Thoracic aorta (tissue), 2 donors: ENCODE results near the gene FUT7. TPM values are rescaled to one million over a fixed set of nuclear protein-coding genes. Genes with fewer than 3 reads are reported as not detected.
"Not testable (repeated sequence)": the region's sequence is repeated elsewhere in the genome, so short reads cannot be mapped to it uniquely, and the experiment has no call there.

Experiments
- ATAC-seq: fragments of 150-250 bp; one replicate; pipeline ENCODE4 v1.8.0; 2017; ENCODE audit warnings: low read depth; ENCODE audit not compliant: insufficient number of reproducible peaks, low FRiP score
- DNase-seq: peaks from one replicate; pipeline ENCODE4 v3.0.0-alpha.2; 2020; ENCODE audit warnings: low spot score
- H3K27ac ChIP-seq, 2 donors: fragments of 200-600 bp; sonication (generic); 1 replicate in 1 of 2; 2 replicates in 1 of 2; pipeline ENCODE4 v1.5.1; 2016; ENCODE audit warnings: mild to moderate bottlenecking in 2 of 2, moderate library complexity in 2 of 2
- H3K27me3 ChIP-seq: fragments of 200-600 bp; sonication (generic); replicated peaks from 2 replicates; pipeline ENCODE4 v1.6.0; 2016; ENCODE audit warnings: mild to moderate bottlenecking; ENCODE audit not compliant: insufficient read depth
- H3K36me3 ChIP-seq: fragments of 200-600 bp; sonication (generic); one replicate; pipeline ENCODE4 v1.5.1; 2016
- H3K4me1 ChIP-seq, 2 donors: fragments of 200-600 bp; sonication (generic); 1 replicate in 1 of 2; 2 replicates in 1 of 2; pipeline versions ENCODE4 v1.5.1 to v1.6.0; 2016; ENCODE audit warnings: low read depth in 2 of 2, mild to moderate bottlenecking in 1 of 2; ENCODE audit not compliant: control insufficient read depth in 1 of 2
- H3K4me3 ChIP-seq: fragments of 200-600 bp; sonication (generic); 2 replicates; pipeline ENCODE4 v1.5.1; 2016; ENCODE audit warnings: mild to moderate bottlenecking
- H3K9me3 ChIP-seq: fragments of 200-600 bp; sonication (generic); 2 replicates; pipeline ENCODE4 v1.5.1; 2016
- total RNA-seq, 2 donors: library from RNA; depleted of rRNA; stranded (reverse); fragments of >200 nt; gene quantifications; one replicate each; pipeline versions ENCODE4 v1.1.0 to v1.2.3, GENCODE V29; 2016
- TF ChIP-seq, protein P1 (sequence below): fragments of 200-600 bp; sonication (generic); IDR thresholded peaks from one replicate; pipeline ENCODE4 v1.5.1; 2019; ENCODE audit warnings: antibody characterized with exemption

Gene FUT7
- total RNA-seq, 2 donors from 2014 or later, result not detected

DNA sequence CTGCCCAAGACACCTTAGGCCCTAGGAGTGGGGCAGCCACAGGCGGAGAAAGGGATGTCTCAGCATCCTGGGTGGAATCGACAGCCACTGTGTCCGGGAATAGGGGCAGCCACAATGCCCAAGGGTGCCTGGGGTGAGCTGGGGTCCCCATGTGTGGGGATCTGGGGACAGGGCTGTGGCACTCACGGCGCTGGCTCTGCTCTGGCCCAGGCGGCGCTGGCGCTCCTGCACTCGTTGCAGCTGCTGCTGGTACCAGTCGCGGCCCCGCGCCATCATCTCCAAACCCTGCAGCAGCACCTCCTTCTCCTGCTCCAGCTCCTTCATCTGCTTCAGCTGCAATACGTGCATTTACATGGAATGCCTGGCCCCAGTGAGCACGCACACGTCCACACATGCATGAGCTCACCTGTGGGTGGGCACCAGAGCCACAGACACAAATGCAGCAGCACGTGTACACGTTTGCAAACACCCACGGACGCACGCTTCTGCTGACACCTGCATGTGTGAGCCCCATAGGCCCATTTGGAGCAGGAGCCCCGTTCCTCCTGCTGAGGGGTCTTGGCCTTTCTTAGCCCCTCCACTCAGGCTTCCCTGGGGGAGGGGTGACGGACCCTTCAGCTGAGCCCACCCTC is 33.6 kb upstream of the FUT7 start:
- DNase-seq (no peak), ATAC-seq (no peak)
- no peaks in the 10 kb centered on the region for H3K27me3 ChIP-seq
- H3K4me1 ChIP-seq, result peaks cover 0 to 19% of the 10 kb centered on the region in 2 donors
- H3K36me3 ChIP-seq, result no peaks in the 10 kb centered on the region
- TF ChIP-seq, protein P1, sequence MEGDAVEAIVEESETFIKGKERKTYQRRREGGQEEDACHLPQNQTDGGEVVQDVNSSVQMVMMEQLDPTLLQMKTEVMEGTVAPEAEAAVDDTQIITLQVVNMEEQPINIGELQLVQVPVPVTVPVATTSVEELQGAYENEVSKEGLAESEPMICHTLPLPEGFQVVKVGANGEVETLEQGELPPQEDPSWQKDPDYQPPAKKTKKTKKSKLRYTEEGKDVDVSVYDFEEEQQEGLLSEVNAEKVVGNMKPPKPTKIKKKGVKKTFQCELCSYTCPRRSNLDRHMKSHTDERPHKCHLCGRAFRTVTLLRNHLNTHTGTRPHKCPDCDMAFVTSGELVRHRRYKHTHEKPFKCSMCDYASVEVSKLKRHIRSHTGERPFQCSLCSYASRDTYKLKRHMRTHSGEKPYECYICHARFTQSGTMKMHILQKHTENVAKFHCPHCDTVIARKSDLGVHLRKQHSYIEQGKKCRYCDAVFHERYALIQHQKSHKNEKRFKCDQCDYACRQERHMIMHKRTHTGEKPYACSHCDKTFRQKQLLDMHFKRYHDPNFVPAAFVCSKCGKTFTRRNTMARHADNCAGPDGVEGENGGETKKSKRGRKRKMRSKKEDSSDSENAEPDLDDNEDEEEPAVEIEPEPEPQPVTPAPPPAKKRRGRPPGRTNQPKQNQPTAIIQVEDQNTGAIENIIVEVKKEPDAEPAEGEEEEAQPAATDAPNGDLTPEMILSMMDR, result no peak
- no peak overlapping the region for H3K4me3 ChIP-seq
- H3K9me3 ChIP-seq, result no peaks in the 10 kb centered on the region
- no peak overlapping the region for H3K27ac ChIP-seq

DNA sequence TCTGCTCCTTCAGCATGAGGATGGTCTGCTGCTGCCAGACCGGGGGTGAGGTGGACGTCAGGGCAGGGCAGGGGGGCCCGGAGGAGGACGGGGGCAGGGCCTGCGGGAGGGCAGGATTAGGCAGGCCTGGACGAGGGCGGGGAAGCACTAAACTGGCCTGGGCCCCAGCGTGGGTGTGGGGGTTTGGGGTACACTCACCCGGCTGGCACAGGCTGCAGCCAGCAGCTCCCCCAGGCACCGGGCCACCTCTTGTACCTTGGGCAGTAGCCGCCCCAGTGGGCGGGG is 32.9 kb upstream of the FUT7 start:
- Histone ChIP-seq H3K9me3 (no peaks in the 10 kb centered on the region), H3K27ac (no peak overlapping the region), H3K27me3 (no peaks in the 10 kb centered on the region), H3K4me3 (no peak overlapping the region), H3K36me3 (no peaks in the 10 kb centered on the region), H3K4me1 (peaks cover 0 to 13% of the 10 kb centered on the region in 2 donors)
- ATAC-seq (no peak), DNase-seq (no peak)
- TF ChIP-seq, protein P1, result no peak

DNA sequence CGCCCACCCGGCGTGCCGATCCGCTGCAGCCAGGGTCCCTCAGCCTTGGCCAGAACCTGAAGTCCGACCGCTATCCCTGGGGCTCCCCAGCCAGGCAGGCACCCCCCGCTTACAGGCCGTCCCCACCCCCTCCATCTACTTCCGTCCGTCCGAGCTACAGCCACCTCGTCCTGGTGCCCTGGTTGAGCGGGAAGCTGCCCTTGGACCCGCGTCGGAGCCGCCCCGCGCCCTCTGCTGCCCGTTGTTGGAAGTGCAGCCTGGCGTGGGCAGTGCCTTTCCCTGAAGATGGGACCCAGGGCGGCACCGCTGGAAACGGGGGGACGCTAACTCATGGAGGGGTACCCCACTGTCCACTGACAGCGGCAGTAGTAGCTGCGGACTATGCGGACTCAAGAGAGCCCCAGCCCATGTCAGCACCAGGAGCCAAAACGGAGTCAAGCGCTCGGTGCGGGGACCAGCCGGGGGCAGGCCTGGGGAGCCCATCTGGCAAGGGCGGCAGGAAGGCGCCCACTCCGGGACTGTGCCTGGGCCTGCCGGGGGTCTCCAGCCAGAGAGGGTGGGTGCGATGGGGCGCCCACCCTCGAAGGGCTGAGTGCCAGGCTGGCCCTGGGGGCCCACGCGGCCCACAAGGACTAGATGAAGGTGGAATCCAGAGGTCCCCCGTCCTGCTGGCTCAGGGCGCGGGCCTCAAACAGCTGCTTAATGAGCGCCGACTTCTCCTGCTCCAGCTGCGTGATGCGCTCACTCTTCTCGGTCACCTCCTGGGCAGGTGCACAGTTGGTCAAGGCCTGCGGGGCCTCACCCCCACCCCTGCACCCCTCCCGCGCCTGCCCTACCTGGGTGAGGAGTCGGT is 32.4 kb upstream of the FUT7 start:
- Histone ChIP-seq H3K27me3 (no peaks in the 10 kb centered on the region), H3K36me3 (no peaks in the 10 kb centered on the region), H3K4me3 (no peak overlapping the region), H3K9me3 (no peaks in the 10 kb centered on the region), H3K4me1 (peaks cover 0 to 8% of the 10 kb centered on the region in 2 donors), H3K27ac (no peak overlapping the region)
- TF ChIP-seq, protein P1, result peak; percentile 96
- DNase-seq (no peak), ATAC-seq (no peak)

DNA sequence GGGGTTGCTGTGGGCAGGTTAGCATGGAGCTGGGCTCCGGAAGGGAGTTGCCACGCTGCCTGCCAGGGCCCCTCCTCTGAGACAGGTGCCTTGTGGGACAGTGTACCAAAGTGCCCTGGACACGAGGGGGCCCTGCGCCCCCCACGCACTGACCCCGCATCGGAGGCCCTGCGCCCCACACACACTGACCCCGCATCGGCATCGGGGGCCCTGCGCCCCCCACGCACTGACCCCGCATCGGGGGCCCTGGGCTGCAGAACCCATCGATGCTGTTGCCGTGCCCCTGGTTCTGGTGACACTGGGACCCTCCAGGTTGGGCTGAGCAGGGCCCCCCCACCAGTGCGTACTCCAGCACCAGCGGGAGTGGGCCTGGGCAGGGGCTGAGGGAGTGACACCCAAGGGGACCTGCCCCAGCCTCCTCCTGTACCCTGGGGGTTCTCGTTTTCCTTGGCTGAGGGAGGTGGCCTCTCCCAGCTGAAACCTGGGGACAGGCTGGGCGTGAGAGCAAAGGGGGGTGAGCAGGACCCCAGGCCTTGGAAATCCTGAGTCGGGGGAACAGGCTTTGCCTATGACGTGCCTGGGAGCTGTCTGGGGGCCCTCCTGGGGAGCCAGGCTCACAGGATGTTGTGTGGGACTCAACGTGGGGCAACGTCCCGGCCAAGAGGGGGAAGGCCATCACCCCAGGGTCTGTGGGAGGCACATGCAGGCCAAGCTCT is 31.6 kb upstream of the FUT7 start:
- ATAC-seq, result no peak

DNA sequence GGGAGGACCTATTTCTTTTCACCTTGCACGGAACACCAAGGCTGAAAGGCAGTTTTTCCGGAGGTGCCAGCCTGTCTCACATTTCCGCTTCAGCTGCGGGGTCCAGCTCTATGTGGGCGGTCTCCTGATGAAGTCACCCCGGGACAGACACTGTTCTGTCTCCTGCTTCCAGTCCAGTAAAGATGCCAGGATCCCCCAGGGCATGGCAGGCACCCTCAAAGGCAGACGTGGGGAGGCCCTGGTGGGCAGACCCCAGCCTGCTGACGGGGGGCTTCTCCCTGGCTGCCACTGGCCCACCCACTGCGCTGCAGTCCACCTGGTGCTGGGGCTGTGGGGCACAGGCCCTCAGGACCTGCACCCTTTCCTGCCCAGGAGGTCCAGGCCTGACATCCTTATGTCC is 30.9 kb upstream of the FUT7 start:
- not testable (repeated sequence) for DNase-seq, ATAC-seq, H3K27ac ChIP-seq, H3K9me3 ChIP-seq, H3K4me3 ChIP-seq, H3K4me1 ChIP-seq, H3K36me3 ChIP-seq, H3K27me3 ChIP-seq

More for the DNA sequence above, 31.6 kb upstream of the FUT7 start:
- Histone ChIP-seq H3K9me3 (no peaks in the 10 kb centered on the region), H3K27ac (no peak overlapping the region), H3K4me3 (no peak overlapping the region), H3K27me3 (no peaks in the 10 kb centered on the region), H3K36me3 (no peaks in the 10 kb centered on the region), H3K4me1 (peaks cover 0 to 8% of the 10 kb centered on the region in 2 donors)
- TF ChIP-seq, protein P1, result no peak
- DNase-seq, result no peak
